Mesodermal cell (in vitro differentiated cells): ENCODE measurements around the gene KRT10.

ENCODE experiments used
- H3K27ac ChIP-seq: 2 replicates; pipeline ENCODE4 v1.7.0; 2013; ENCODE audit warnings: mild to moderate bottlenecking, low read depth, low read length, moderate library complexity; ENCODE audit not compliant: severe bottlenecking
- H3K36me3 ChIP-seq: 2 replicates; pipeline ENCODE4 v1.7.1; 2013; ENCODE audit warnings: mild to moderate bottlenecking, low read length, moderate library complexity; ENCODE audit not compliant: control insufficient read depth, insufficient read depth
- H3K4me1 ChIP-seq: one replicate; pipeline ENCODE4 v1.7.1; 2013; ENCODE audit warnings: mild to moderate bottlenecking, low read length; ENCODE audit not compliant: insufficient read depth, control insufficient read depth, poor library complexity, severe bottlenecking
- H3K4me3 ChIP-seq: 2 replicates; pipeline ENCODE4 v1.7.0; 2013; ENCODE audit warnings: low read length, control low read depth, mild to moderate bottlenecking; ENCODE audit not compliant: insufficient read depth, poor library complexity, severe bottlenecking; ENCODE audit errors: extremely low read depth
- H3K9me3 ChIP-seq: 2 replicates; pipeline ENCODE4 v1.7.1; 2013; ENCODE audit warnings: mild to moderate bottlenecking, low read length, moderate library complexity; ENCODE audit not compliant: control insufficient read depth
- WGBS, 2 experiments: methylation state at CpG; one replicate each; pipeline ENCODE4 v1.1.5; 2013; ENCODE audit warnings: missing lambda C conversion rate in 2 of 2; ENCODE audit not compliant: insufficient coverage in 2 of 2; 5-methylcytosine and 5-hydroxymethylcytosine counted together

The KRT10 gene

DNA sequence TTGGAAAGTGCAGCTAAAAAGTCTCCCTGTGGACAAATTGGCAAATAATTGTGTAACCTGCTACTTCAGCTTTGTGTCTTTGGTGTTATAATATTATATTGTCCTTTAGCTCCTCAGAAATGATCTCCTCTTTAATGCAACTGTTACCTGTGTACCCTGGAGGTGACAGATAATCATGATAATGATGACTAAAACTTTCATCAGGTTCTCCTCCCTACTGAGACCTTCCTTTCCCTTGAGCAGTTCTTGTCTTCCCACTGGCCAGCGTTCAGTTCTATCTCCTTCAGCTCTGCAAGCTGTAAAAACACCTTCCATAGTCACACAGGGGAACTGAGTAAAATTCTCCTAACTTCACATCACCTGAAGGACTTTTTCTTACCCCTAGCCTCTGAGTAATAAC is 29.9 kb upstream of the KRT10 start:
- H3K4me1 ChIP-seq, result no peaks in the 10 kb centered on the region
- 77 to 80% methylated on average over 1 of the region's 1 CpG for WGBS, 2 experiments
- H3K4me3 ChIP-seq, result no peak overlapping the region
- no peak overlapping the region for H3K27ac ChIP-seq
- H3K36me3 ChIP-seq, result no peaks in the 10 kb centered on the region
- H3K9me3 ChIP-seq, result no peaks in the 10 kb centered on the region

DNA sequence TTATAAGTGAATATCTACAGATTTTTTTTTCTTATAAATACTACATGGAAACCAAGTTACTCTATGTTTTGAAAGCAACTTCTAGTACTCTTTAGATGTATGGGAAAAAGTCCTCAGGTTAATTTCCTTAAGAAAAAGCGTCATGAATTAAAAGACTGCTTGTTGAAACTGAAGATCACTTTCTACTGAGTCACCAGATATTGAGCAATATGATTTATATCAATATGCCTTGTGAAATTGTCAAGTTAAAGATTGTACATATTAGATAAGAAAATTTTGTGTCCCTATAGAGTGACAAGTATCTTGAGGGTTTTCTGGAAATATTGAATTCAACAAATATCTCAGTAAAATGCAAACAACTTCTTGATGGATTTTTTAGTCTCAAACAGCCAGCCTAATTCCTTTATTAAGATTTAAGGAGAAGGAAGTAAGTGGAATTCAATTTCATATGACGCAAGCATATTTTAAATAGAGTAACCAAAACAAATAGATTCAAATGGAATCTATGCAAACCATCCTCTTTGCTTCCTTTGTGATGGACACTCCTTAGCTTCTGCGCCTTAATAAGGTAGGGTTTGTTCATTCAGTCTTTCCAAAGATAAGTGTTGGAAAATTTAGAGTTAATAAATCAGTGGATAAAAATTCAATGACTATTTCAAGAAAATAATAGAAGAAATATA is 28.0 kb upstream of the KRT10 start:
- H3K4me1 ChIP-seq, result no peaks in the 10 kb centered on the region
- H3K27ac ChIP-seq, result no peak overlapping the region
- H3K9me3 ChIP-seq, result no peaks in the 10 kb centered on the region
- no CpG with 5 or more reads among the region's 3 CpGs for WGBS, 2 experiments
- H3K36me3 ChIP-seq, result no peaks in the 10 kb centered on the region
- H3K4me3 ChIP-seq, result no peak overlapping the region

DNA sequence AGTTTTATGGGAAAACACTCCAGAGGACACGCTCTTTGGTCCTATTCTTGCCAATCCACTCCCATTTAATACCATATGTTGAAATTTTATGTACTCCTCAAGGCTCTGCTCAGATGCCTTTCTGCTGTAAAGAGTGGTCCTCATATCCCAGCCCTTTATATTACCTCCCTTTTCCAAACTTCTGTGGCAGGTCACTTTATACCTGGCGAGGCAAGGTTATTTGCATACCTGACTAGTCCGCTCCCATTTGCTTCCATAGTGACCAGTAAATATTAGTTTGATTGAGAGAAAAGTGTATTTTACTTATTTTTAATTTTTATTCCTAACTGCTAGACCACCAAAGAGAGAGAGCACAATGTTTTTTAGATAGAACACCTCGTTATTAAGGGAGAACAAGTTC is 27.3 kb upstream of the KRT10 start:
- no peak overlapping the region for H3K27ac ChIP-seq
- H3K4me1 ChIP-seq, result no peaks in the 10 kb centered on the region
- H3K9me3 ChIP-seq, result no peaks in the 10 kb centered on the region
- no peaks in the 10 kb centered on the region for H3K36me3 ChIP-seq
- no CpG with 5 or more reads among the region's 4 CpGs for WGBS, 2 experiments
- no peak overlapping the region for H3K4me3 ChIP-seq

GRCh38 chr17:40848583-40849235 is 26.3 kb upstream of the KRT10 start:
- Histone ChIP-seq H3K36me3 (no peaks in the 10 kb centered on the region), H3K4me1 (no peaks in the 10 kb centered on the region), H3K27ac (no peak overlapping the region), H3K9me3 (no peaks in the 10 kb centered on the region), H3K4me3 (no peak overlapping the region)
- 100% methylated on average over 1 of the region's 1 CpG for WGBS, 2 experiments

DNA sequence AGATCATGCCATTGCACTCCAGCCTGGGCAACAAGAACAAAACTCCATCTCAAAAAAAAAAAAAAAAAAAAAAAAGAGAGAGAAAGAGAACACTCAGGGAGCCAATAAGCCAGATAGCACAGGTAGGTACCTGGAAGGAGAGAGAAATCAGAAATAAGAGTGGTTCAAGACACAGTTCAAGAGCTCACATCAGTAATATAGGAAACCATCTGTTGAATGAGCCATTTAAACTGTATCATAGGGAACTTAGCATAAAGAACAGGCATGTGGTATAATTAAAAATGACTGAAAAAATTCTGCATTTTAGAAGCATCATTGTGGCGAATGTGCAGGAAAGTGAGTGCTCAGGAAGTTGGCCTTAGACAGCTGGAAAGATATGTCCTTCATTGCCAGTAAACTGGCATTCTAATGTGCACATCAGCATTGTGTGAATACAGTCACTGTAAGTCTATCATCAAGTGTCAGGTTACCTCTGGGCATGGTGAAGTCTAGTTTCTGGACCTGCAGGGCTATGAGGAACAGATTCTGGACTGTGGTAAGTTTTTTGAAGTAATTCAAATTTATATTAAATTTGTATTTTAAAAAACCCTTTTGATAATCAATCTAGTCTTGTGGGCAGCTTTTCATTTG is 24.2 kb upstream of the KRT10 start:
- Histone ChIP-seq H3K4me3 (no peak overlapping the region), H3K9me3 (no peaks in the 10 kb centered on the region), H3K4me1 (no peaks in the 10 kb centered on the region), H3K27ac (no peak overlapping the region), H3K36me3 (no peaks in the 10 kb centered on the region)
- 91 to 100% methylated on average over 1 of the region's 1 CpG for WGBS, 2 experiments

DNA sequence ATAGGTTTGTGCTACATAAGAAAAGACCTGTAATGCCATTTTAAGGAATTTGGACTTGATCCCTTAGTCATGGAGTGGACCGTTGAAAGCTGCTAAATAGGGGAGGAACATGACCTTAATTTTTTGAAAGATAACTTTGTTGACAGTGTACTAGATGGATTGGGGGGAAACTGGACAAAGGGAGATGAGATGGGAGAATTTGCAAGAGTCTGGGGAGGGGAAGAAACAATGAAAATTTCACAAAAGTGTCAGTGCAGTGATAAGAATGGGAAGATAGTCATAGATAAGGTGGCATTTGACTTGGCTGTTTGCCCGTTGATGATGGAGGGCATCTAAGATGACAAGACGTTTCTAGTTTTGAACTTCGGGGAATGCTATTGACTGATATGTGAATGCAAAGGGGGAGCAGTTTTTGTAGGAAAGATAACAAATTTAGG is 22.3 kb upstream of the KRT10 start:
- 89 to 96% methylated on average over 4 of the region's 4 CpGs for WGBS, 2 experiments
- Histone ChIP-seq H3K4me1 (no peaks in the 10 kb centered on the region), H3K27ac (no peak overlapping the region), H3K9me3 (no peaks in the 10 kb centered on the region), H3K36me3 (no peaks in the 10 kb centered on the region), H3K4me3 (no peak overlapping the region)

DNA sequence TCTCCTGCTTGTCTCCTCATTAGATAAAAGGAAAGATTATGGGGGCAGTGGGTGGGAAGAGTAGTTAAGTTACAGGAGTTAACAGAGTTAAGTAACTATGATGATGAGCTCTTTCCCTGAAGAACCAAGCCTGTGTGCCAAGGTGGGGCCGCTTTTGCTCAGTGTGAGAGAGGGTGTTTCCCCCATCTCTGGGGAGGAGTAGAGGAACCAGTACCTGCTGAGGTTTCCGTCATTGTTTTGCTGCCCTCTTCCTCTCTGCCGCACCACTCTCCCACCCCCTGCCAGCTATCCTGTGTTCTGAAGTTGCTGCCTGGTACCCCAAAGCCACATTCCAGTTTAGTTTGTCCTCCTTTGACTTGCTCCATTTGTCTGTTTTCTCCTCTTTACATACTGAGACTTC is 20.8 kb upstream of the KRT10 start:
- Histone ChIP-seq H3K9me3 (no peaks in the 10 kb centered on the region), H3K4me1 (no peaks in the 10 kb centered on the region), H3K4me3 (no peak overlapping the region), H3K36me3 (no peaks in the 10 kb centered on the region), H3K27ac (no peak overlapping the region)
- WGBS, 2 experiments, result 54 to 57% methylated on average over 3 of the region's 3 CpGs

DNA sequence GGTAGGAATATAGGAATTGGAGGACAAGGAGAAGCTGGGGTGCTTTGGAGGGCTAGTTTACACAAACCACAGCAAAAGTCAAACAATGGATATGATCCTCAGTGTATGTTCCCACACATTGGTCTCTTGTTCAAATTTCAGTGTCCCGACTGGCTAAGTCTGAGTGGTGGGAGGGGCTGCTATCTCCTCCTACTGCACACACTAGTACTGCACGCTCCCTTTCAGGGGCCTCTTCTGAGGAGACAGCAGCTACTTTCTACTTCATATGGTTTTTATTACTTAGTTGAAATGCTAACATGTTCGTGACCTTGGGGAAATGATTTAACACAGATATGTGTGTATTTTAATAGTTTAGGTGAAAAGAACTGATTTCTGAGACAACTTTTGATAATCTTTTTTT is 18.8 kb upstream of the KRT10 start:
- no peaks in the 10 kb centered on the region for H3K36me3 ChIP-seq
- H3K4me3 ChIP-seq, result no peak overlapping the region
- no peak overlapping the region for H3K27ac ChIP-seq
- WGBS, 2 experiments, result 83% methylated on average over 1 of the region's 3 CpGs; no CpG with 5 or more reads in 1 of the 2 experiments
- H3K9me3 ChIP-seq, result no peaks in the 10 kb centered on the region
- H3K4me1 ChIP-seq, result no peaks in the 10 kb centered on the region

- H3K4me1 ChIP-seq, result no peaks in the 10 kb centered on the region
- H3K4me3 ChIP-seq, result no peak overlapping the region
- no peak overlapping the region for H3K27ac ChIP-seq
- H3K36me3 ChIP-seq, result peaks cover 7% of the 10 kb centered on the region
- 79 to 98% methylated on average over 2 to 3 of the region's 3 CpGs for WGBS, 2 experiments
- no peaks in the 10 kb centered on the region for H3K9me3 ChIP-seq
Observed at GRCh38 chr17:40839194-40839593, 16.8 kb upstream of the KRT10 start.

GRCh38 chr17:40836020-40836419 is 13.6 kb upstream of the KRT10 start:
- 70% methylated on average over 2 of the region's 4 CpGs; no CpG with 5 or more reads in 1 of the 2 experiments for WGBS, 2 experiments
- no peak overlapping the region for H3K4me3 ChIP-seq

DNA sequence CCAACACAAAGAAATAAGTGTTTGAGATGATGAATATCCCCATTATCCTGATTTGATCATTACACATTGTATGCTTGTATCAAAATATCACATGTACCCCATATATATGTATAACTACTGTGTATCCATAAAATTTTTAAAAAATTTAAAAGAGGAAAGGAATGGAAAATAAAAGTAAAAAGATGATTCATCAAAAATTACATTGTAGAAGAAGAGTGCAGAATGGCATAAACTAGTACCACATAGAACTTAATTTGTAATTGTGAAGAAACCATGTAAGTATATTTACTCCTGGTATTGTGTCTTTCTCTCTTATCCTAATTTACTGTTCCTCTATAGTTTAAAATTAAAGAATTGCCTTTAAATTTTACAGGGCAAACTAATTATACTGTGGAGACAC is 11.5 kb upstream of the KRT10 start:
- H3K4me3 ChIP-seq, result no peak overlapping the region
- H3K9me3 ChIP-seq, result no peaks in the 10 kb centered on the region
- peaks cover 7% of the 10 kb centered on the region for H3K36me3 ChIP-seq
- H3K27ac ChIP-seq, result no peak overlapping the region
- no peaks in the 10 kb centered on the region for H3K4me1 ChIP-seq

More at GRCh38 chr17:40836020-40836419, 13.6 kb upstream of the KRT10 start:
- Histone ChIP-seq H3K27ac (no peak overlapping the region), H3K9me3 (no peaks in the 10 kb centered on the region), H3K4me1 (no peaks in the 10 kb centered on the region), H3K36me3 (peaks cover 7% of the 10 kb centered on the region)
